HG02852 (cell line): ENCODE measurements around the gene TAGLN2.

Source experiments
- ATAC-seq: cut with Tn5 transposase; IDR thresholded peaks from one replicate; pipeline ENCODE4 v1.9.1; 2021; ENCODE audit warnings: mild to moderate bottlenecking, moderate library complexity; ENCODE audit not compliant: unreplicated experiment

The TAGLN2 gene

DNA sequence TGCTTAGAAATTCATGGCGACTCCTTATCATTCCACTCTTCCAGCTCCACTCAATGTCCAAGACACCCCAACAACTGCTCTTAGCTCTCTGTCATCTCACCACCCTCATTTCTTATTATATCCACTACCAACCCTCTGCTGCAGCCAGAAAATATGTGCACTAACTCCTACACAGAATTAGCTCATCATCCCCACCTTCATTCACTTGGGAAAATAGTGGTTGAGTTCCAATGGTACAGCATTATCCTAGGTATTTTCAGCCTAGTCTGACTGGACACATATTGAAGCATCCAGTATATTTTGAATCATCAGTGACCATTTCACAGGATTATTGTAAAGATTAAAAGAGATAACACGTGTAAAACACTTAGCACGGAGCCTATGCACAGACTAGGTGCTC is 46.2 kb downstream of the TAGLN2 start:
- no peak for ATAC-seq

DNA sequence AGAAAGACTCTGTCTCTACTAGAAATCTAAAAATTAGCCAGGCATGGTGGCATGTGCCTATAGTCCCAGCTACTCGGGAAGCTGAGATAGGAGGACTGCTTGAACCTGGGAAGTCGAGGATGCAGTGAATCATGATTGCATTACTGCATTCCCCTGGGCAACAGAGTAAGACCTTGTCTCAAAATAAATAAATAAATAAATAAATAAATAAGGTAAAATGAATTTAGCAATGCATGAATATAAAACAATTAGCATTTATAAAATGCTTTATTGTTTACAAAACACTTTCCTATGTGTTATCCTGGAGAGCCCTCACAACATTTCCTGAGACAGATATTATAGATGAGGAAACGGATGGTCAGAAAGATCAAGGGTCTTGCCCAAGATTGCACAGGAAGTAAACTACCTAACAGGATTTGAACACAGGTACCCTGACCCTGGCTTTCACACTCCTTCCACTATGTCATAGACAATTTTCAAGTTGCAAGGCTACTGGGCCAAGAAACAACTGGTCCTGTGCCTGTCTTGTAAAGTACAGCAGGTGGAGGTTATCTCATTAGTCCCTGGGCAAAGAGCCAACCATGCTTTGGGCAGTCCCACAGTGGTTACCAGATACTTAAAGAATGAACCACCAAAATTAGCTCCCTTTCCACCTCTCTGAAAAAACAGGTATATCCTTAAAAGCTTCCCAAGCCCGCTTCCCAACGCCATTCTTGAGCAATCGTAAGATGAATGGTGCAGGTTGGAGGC is 47.4 kb downstream of the TAGLN2 start:
- no peak for ATAC-seq

DNA sequence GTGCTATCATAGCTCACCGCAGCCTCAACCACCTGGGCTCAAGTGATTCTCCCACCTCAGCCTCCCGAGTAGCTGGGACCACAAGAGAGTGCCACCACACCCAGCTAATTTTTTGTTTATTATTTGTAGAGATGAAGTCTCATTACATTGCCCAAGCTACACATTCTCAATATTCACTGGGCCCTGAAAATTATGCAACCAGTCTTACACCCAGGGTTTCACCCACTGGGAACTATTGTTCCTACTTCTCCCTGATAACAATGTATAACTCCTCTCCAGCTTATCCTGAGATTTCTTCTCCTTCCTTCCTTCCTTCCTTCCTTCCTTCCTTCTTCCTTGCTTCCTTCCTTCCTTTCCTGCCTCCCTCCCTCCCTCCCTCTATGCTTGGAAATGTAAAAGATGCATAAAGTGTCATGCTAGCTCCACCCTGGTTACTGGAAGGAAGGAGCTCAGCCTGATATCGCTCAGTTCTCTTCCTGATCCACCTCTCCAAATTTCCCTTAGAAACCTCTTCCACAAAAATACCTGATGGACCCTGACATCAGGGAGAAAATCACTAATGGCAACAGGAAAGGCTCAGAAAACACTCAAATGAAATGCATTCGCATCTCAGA is 51.7 kb downstream of the TAGLN2 start:
- ATAC-seq: no peak

DNA sequence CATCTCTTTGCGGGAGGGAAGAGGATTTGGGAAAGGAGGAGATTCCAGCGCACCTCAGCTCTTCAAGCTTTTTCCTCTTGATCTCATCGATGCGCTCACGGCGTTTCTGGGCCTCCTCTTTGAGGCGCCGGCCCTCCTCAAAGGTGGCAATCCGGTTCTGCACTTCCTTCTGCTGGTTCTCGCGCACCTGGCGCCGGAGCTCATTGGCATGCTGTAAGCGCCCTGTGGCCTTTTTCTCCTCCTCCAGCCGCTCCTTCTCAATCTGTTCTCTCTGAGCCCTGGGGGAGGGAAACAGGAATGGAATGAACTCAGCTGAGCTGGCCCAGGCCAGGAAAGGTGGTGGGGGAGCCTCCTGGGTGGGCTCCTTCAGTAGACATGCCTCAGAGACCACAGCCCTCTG is 52.4 kb downstream of the TAGLN2 start:
- ATAC-seq: no peak

DNA sequence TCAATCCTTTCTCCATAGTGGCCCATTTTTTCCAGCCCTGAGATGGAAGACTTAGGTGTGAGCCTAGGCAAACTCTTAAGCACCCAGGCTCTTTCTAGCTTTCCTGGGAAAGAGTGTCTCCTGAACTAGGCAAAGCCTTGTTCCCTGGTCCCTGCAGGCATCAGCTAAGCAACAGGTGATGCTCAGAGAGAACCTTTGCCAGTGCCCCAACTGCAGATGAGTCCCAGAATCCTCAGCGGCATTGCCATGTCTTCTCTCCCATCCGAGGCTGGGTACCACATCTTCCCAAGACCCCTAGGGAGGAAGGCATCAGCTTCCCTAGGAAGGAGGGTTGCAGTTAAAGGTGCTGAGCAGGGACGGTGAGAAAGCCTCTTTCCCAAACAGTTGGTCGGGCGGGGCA is 54.6 kb downstream of the TAGLN2 start:
- ATAC-seq: no peak

DNA sequence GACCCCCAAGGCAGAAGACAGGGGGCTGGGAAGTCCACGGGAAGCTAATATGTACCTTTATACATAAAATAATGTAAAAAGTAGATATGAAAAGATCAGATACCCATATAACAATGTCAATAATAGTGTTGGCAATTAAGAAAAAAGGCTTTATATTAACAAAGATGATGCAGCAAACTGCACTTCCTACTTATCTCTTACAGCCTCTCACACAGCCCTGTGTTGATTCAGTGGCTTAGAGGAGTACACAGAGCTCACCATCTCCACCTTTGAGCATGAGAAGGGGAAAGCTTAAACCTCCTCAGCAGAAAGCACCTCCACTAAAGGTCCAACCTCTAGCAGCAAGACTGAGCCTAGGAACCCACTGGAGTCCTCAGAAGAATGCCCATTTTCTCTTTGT is 55.7 kb downstream of the TAGLN2 start:
- ATAC-seq: no peak

DNA sequence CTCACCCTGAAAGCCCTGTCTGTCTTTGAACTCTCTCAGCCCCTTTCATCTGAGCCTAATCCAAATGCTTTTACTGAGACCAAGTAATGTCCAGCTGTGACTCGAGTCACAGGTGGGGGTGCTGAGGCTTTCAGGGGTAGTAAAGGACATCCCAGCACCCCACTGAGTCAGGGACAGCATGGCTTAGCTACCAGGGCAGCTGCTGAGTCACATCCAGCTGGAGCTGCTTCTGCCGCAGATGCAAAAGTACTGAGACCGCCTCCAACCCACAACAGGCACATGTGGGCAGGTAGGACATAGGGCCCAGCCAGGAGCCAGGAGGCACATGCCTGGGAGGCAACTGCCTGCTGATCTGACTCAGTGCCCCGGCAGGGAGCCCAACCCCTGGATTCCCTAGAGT is 56.1 kb downstream of the TAGLN2 start:
- no peak for ATAC-seq

DNA sequence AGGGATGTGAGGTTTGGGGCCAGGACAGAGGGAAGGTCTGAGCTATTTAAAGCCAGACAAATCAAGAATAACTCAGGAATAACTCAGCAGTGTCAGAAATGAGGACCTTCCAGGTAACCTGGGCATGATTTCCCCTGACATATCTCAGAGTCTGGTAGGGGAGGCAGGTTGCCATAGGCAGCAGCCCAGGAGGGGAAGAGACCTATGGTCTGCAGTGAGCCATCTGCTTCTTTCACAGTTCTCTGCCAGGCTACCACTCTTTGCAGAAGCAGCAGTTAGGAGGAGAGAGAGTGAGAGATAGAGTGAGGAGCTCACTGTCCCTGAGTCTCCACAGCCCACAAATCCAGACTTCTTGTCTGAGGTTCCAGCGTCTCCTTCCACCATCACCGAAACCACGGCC is 56.5 kb downstream of the TAGLN2 start:
- no peak for ATAC-seq
